Skeletal muscle tissue (tissue), 4 donors: ENCODE results near the gene DOCK6. TPM values are rescaled to one million over a fixed set of nuclear protein-coding genes. Genes with fewer than 3 reads are reported as not detected.

Experiments used
- H3K27ac ChIP-seq: one replicate; pipeline ENCODE4 v1.7.0; 2013; ENCODE audit warnings: mild to moderate bottlenecking, low read depth, low read length, inconsistent platforms
- H3K27me3 ChIP-seq, 3 donors: one replicate each; pipeline ENCODE4 v1.7.0; 2013; ENCODE audit warnings: low read length in 3 of 3; ENCODE audit not compliant: control insufficient read depth in 3 of 3, insufficient read depth in 3 of 3
- H3K36me3 ChIP-seq, 3 donors: one replicate each; pipeline ENCODE4 v1.7.0; 2013; ENCODE audit warnings: low read length in 3 of 3; ENCODE audit not compliant: control insufficient read depth in 3 of 3, insufficient read depth in 3 of 3
- H3K4me1 ChIP-seq, 3 donors: one replicate each; pipeline ENCODE4 v1.7.0; 2013; ENCODE audit warnings: low read length in 3 of 3, mild to moderate bottlenecking in 3 of 3; ENCODE audit not compliant: control insufficient read depth in 3 of 3, insufficient read depth in 3 of 3
- H3K4me3 ChIP-seq, 3 donors: one replicate each; pipeline ENCODE4 v1.7.0; 2013; ENCODE audit warnings: low read length in 3 of 3
- H3K9ac ChIP-seq, 3 donors: one replicate each; pipeline ENCODE4 v1.7.0; 2013; ENCODE audit warnings: low read length in 3 of 3, mild to moderate bottlenecking in 3 of 3, moderate library complexity in 2 of 3, low read depth in 1 of 3
- H3K9me3 ChIP-seq, 3 donors: one replicate each; pipeline ENCODE4 v1.7.0; 2013; ENCODE audit warnings: low read length in 3 of 3; ENCODE audit not compliant: control insufficient read depth in 3 of 3
- total RNA-seq: library from RNA; depleted of rRNA; stranded (reverse); fragments of >200 nt; gene quantifications from one replicate; pipeline ENCODE4 v1.2.3, GENCODE V29; 2014
- donor health status: Osteomylitis.

DOCK6 gene
- total RNA-seq, 1 donor from 2014 or later: 16.2 TPM

GRCh38 chr19:11291991-11292390, 29.7 kb upstream of the DOCK6 start:
- Histone ChIP-seq H3K27ac (no peak overlapping the region), H3K4me1 (peaks cover 0 to 3% (median 2%) of the 10 kb centered on the region in 3 donors), H3K9ac (no peak overlapping the region), H3K27me3 (peaks cover 0 to 19% (median 12%) of the 10 kb centered on the region in 3 donors), H3K9me3 (no peaks in the 10 kb centered on the region), H3K4me3 (no peak overlapping the region), H3K36me3 (no peaks in the 10 kb centered on the region)

GRCh38 chr19:11291415-11291814, 29.1 kb upstream of the DOCK6 start:
- Histone ChIP-seq H3K9me3 (no peaks in the 10 kb centered on the region), H3K4me3 (no peak overlapping the region), H3K9ac (no peak overlapping the region), H3K27me3 (peaks cover 0 to 19% (median 12%) of the 10 kb centered on the region in 3 donors), H3K36me3 (no peaks in the 10 kb centered on the region), H3K4me1 (peaks cover 0 to 3% (median 2%) of the 10 kb centered on the region in 3 donors), H3K27ac (no peak overlapping the region)

GRCh38 chr19:11290256-11290655, 27.9 kb upstream of the DOCK6 start:
- peaks cover 0 to 3% (median 2%) of the 10 kb centered on the region in 3 donors for H3K4me1 ChIP-seq
- no peaks in the 10 kb centered on the region for H3K9me3 ChIP-seq
- H3K9ac ChIP-seq: no peak overlapping the region
- H3K4me3 ChIP-seq: no peak overlapping the region
- H3K36me3 ChIP-seq: no peaks in the 10 kb centered on the region
- peaks cover 0 to 12% (median 7%) of the 10 kb centered on the region in 3 donors for H3K27me3 ChIP-seq
- no peak overlapping the region for H3K27ac ChIP-seq

DNA sequence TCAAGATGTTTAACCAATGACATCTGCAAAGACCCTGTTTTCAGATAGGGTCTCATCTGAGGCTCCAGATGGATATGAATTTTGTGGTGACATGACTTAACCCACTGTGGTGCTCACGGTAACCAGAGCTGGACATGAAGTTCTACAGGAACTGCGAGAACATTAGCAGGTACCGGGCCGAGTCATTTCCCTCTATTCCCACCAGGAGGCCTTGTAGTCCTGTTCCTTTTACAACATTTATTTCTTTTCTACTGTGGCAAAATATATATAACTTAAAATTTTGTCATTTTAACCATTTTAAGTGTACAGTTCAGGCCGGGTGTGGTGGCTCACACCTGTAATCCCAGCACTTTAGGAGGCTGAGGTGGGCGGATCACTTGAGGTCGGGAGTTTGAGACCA, 26.0 kb upstream of the DOCK6 start:
- peaks cover 0 to 7% (median 7%) of the 10 kb centered on the region in 3 donors for H3K27me3 ChIP-seq
- no peaks in the 10 kb centered on the region for H3K4me1 ChIP-seq
- no peaks in the 10 kb centered on the region for H3K9me3 ChIP-seq
- no peak overlapping the region for H3K27ac ChIP-seq
- no peaks in the 10 kb centered on the region for H3K36me3 ChIP-seq
- no peak overlapping the region for H3K9ac ChIP-seq
- no peak overlapping the region for H3K4me3 ChIP-seq

GRCh38 chr19:11286312-11286974, 24.1 kb upstream of the DOCK6 start:
- H3K9me3 ChIP-seq: no peaks in the 10 kb centered on the region
- no peak overlapping the region for H3K9ac ChIP-seq
- no peak overlapping the region for H3K4me3 ChIP-seq
- H3K4me1 ChIP-seq: no peaks in the 10 kb centered on the region
- H3K27me3 ChIP-seq: peaks cover 0 to 3% (median 0%) of the 10 kb centered on the region in 3 donors
- no peaks in the 10 kb centered on the region for H3K36me3 ChIP-seq
- H3K27ac ChIP-seq: no peak overlapping the region

GRCh38 chr19:11284515-11284914, 22.2 kb upstream of the DOCK6 start:
- Histone ChIP-seq H3K27ac (no peak overlapping the region), H3K9ac (no peak overlapping the region), H3K9me3 (no peaks in the 10 kb centered on the region), H3K4me3 (no peak overlapping the region), H3K4me1 (peaks cover 0 to 1% (median 0%) of the 10 kb centered on the region in 3 donors), H3K36me3 (no peaks in the 10 kb centered on the region), H3K27me3 (no peaks in the 10 kb centered on the region)

DNA sequence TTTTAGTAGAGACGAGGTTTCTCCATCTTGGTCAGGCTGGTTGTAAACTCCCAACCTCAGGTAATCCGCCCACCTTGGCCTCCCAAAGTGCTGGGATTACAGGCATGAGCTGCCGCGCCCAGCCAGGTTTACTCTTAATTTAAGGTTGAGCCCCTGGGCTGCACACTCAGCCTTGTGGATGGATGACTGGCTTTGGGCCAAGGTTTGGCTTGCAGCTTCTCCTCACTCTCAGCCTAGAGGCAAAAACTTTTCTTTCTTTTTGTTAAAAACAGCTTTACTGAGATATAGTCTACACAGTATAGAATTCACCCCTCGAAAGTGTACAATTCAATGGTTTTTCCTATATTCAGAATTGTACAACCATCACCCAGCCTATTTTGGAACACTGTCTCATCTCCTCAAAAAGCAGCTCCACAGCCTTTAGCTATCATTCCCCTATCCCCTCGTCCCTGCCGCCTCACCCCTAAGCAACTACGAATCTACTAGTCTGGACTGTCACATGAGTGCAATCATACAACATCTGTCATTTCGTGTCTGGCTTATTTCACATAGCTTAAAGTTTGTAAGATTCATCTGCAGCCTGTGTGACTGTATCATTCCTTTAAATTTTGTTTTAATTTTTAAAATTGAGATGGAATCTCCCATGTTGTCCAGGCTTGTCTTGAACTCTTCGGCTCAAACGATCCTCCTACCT, 19.2 kb upstream of the DOCK6 start:
- Histone ChIP-seq H3K27me3 (no peaks in the 10 kb centered on the region), H3K4me3 (no peak overlapping the region), H3K36me3 (no peaks in the 10 kb centered on the region), H3K9ac (no peak overlapping the region), H3K9me3 (no peaks in the 10 kb centered on the region), H3K4me1 (peaks cover 0 to 4% (median 0%) of the 10 kb centered on the region in 3 donors), H3K27ac (no peak overlapping the region)

- H3K4me1 ChIP-seq: peaks cover 0 to 4% (median 0%) of the 10 kb centered on the region in 3 donors
- H3K9me3 ChIP-seq: no peaks in the 10 kb centered on the region
- no peaks in the 10 kb centered on the region for H3K27me3 ChIP-seq
- no peak overlapping the region for H3K9ac ChIP-seq
- H3K27ac ChIP-seq: no peak overlapping the region
- no peak overlapping the region for H3K4me3 ChIP-seq
- no peaks in the 10 kb centered on the region for H3K36me3 ChIP-seq
Measured at GRCh38 chr19:11279505-11280236, 17.3 kb upstream of the DOCK6 start.

DNA sequence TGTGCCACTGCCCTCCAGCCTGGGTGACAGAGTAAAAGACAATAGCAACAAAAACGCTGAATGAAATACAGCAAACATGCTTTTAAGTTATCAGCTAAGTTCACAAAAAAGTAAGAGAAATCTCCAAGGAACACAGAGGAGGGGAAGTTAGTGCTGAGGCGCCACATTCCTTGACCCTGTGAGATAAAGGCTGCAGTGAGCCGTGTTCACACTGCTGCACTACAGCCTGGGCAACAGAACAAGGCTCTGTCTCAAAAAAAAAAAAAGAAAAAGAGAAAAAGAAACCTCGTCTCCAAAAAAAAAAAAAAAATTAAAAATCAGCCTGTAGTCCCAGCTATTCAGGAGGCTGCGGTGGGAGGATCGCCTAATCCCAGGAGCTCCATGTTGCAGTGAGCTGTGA, 16.3 kb upstream of the DOCK6 start:
- Histone ChIP-seq H3K27ac (no peak overlapping the region), H3K4me1 (peaks cover 0 to 4% (median 0%) of the 10 kb centered on the region in 3 donors), H3K9me3 (no peaks in the 10 kb centered on the region), H3K9ac (no peak overlapping the region), H3K4me3 (no peak overlapping the region), H3K27me3 (no peaks in the 10 kb centered on the region), H3K36me3 (no peaks in the 10 kb centered on the region)
